T-helper 22 cell (primary cell): ENCODE results near the gene PPP1R13L.
A peak's percentile ranks its signal among the peaks of the same experiment; 100 is the strongest.

ENCODE experiments used
- DNase-seq: peaks from one replicate; pipeline ENCODE4 v3.0.0-alpha.2; 2020; ENCODE audit warnings: low read depth

PPP1R13L gene

GRCh38 chr19:45406226-45407090, 1.6 kb upstream of the PPP1R13L start, which contains the start of gene POLR1G:
Gene POLR1G, plus strand, starts transcription at chr19:45406644. Its CDS starts 53 bp downstream, at chr19:45406697.
- peak; percentile 63 for DNase-seq

GRCh38 chr19:45405435-45406225, 761 bp upstream of the PPP1R13L start:
- DNase-seq: peak; percentile 72

GRCh38 chr19:45403781-45404556, 900 bp downstream of the PPP1R13L start:
- DNase-seq: peak; percentile 37

- DNase-seq: no peak
These were observed 1.6 kb downstream of the PPP1R13L start for GRCh38 chr19:45403272-45403671.

GRCh38 chr19:45402298-45403061, 2.4 kb downstream of the PPP1R13L start:
- DNase-seq: no peak

GRCh38 chr19:45401815-45402214, 3.1 kb downstream of the PPP1R13L start:
- DNase-seq: no peak

GRCh38 chr19:45400192-45400591, 4.7 kb downstream of the PPP1R13L start:
- DNase-seq: no peak

GRCh38 chr19:45395821-45396617, 8.8 kb downstream of the PPP1R13L start:
- DNase-seq: no peak

GRCh38 chr19:45391871-45392665, 12.8 kb downstream of the PPP1R13L start:
- DNase-seq: no peak

GRCh38 chr19:45391346-45391745, 13.5 kb downstream of the PPP1R13L start:
- DNase-seq: no peak

- no peak for DNase-seq
These were observed 19.3 kb downstream of the PPP1R13L start for GRCh38 chr19:45385392-45386221.

GRCh38 chr19:45382426-45382825, 22.4 kb downstream of the PPP1R13L start:
- no peak for DNase-seq

GRCh38 chr19:45380107-45380506, 24.8 kb downstream of the PPP1R13L start:
- DNase-seq: no peak

GRCh38 chr19:45376045-45376724, 28.7 kb downstream of the PPP1R13L start:
- DNase-seq: no peak

GRCh38 chr19:45370410-45371204, 34.3 kb downstream of the PPP1R13L start, which contains the start of gene ERCC2:
Gene ERCC2, minus strand, starts transcription at chr19:45370573. Its CDS starts 33 bp downstream, at chr19:45370540.
- DNase-seq: peak; percentile 98

GRCh38 chr19:45368737-45369340, 36.0 kb downstream of the PPP1R13L start:
- no peak for DNase-seq

GRCh38 chr19:45368127-45368526, 36.7 kb downstream of the PPP1R13L start:
- no peak for DNase-seq
